Thoracic aorta endothelial cell (primary cell): ENCODE measurements around the gene GTF3C5. TPM values are rescaled to one million over a fixed set of nuclear protein-coding genes. Genes with fewer than 3 reads are reported as not detected.

Experiments
- small RNA-seq: library from RNA; depleted of rRNA; stranded (forward); fragments of <200 nt; gene quantifications from one replicate; pipeline ENCODE3, GENCODE V24; 2012
- total RNA-seq: library from RNA; depleted of rRNA; stranded (reverse); fragments of >200 nt; gene quantifications from 2 replicates; pipeline ENCODE4 v1.2.3, GENCODE V29; 2012

GTF3C5 gene
- total RNA-seq, result 44.3 and 57.2 TPM in 2 replicates

GRCh38 chr9:133030317-133031129 lies at the start of gene GTF3C5:
Gene GTF3C5, plus strand, starts transcription at chr9:133030997. Its CDS starts 15 bp downstream, at chr9:133031012.

GRCh38 chr9:133061764-133062145 lies 31.0 kb downstream of the GTF3C5 start, which contains the start of gene CEL:
Gene CEL, plus strand, starts transcription at chr9:133061981. Its CDS starts 22 bp downstream, at chr9:133062003.

Small RNA genes within 50 kb of the gene (small RNA-seq; reads per million reads assigned to genes)
- gene MIR6877, result 5.3 reads per million, percentile 82 among the genes with 10 or more reads in this experiment

Other genes starting within 250 kb of the GTF3C5 start
- gene AK8, start 152.7 kb upstream of the GTF3C5 start, total RNA-seq, result 0.13 TPM in 1 of 2 replicates, not detected in the other
- gene SPACA9, start 152.1 kb upstream of the GTF3C5 start, total RNA-seq, result 2.0 TPM in 2 replicates
- gene TSC1, start 86.4 kb upstream of the GTF3C5 start, total RNA-seq, result 44.8 and 46.7 TPM in 2 replicates
- not detected in 2 replicates for gene GFI1B, start 52.3 kb upstream of the GTF3C5 start, total RNA-seq
- 0.14 and 0.53 TPM in 2 replicates for gene CEL, start 31.0 kb downstream of the GTF3C5 start, total RNA-seq
- gene RALGDS, start 90.2 kb downstream of the GTF3C5 start, total RNA-seq, result 32.0 and 35.2 TPM in 2 replicates
- gene GBGT1, start 132.9 kb downstream of the GTF3C5 start, total RNA-seq, result 12.5 and 14.1 TPM in 2 replicates
- gene OBP2B, start 178.3 kb downstream of the GTF3C5 start, total RNA-seq, result not detected in 2 replicates
- 0.13 and 0.22 TPM in 2 replicates for gene ABO, start 244.2 kb downstream of the GTF3C5 start, total RNA-seq